NCI-H1092 treated with DMSO at 0.1 percent for 48 hours (cell line): ENCODE results near the gene CYREN.
"Not testable (repeated sequence)": the region's sequence is repeated elsewhere in the genome, so short reads cannot be mapped to it uniquely, and the experiment has no call there.

Experiments used
- DNase-seq: peaks from one replicate; lab custom pipeline; 2025; lab: John Stamatoyannopoulos, UW

CYREN gene

GRCh38 chr7:135170274-135170997 is at the start of gene CYREN:
CYREN (minus strand) TSS chr7:135170707; CDS start chr7:135168922, 1,785 bp downstream.
- peak; percentile 95 for DNase-seq

DNA sequence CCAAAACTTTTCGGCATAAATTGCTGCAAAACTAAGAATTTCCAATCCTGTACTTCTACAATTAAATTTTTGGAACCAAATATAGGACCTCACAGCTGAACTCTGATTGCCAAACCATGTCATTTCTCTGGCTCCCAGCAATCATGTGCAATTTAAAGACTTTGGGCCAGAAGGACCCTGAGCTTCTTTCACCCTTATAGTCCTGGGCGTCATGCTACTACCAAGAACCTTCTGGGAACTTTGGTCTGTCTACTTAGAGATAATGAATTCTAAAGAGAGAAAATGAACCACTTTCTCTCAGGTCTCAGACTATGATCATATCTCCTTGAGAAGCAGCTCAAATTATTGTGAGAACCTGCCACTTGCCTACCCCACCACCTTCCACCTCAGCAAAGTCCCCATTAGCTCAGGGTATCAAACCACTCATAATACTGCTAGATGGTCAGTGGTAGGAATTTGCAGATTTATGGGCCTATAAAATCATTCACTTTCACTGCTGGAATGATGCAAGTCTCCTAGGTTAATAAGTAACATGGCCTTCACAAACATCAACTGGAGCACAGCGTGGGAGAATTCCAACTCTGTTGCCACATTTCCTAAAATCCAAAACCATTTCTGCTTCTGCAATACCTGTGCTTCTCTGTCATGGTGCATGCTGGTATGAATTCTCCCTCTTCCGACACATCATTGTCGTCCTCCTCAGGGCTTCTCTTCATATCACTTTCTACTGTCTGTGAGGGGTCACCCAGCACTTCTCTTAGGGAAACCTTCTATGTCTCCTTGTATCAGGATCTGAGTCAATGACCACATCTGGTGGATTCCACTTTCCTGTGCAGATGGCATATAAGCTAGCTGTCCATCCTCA is 47.4 kb upstream of the CYREN start:
- DNase-seq: no peak

DNA sequence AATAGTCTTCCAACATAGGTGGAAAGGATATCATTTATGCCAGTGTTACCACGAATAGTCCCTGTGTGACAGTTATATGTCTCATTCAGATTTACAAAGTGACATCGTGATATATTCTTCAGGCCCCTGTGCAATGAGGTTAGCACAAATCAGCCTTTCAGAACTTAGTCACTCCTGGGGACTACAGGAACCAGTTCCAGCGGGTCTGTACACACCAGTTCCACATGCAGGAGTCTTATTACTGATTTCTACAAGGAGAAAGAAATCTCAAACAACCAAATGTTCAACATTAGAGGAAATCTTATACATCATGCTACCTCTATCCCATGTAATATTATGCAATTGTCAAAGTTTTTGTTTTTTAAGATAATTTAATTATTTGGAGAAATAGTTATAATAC is 45.2 kb upstream of the CYREN start:
- DNase-seq: no peak

DNA sequence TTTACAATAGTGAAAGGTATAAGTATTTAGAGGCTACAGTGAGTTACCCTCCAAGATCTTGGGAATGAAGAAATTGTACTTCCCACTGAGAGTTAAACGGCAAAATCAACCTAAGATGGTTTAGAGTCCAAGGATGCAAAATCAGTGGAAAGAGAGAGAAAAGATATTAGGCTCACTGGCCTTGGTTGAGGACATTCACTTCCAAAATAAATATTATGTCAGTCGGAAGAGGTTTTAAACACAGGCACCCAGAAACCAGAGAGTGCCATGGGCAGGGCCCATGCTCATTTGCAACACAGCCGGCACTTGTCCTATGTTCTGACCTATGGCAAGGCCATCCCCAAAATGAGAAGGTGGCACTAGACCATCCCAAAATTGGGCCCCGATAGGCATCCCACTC is 44.7 kb upstream of the CYREN start:
- DNase-seq: no peak

DNA sequence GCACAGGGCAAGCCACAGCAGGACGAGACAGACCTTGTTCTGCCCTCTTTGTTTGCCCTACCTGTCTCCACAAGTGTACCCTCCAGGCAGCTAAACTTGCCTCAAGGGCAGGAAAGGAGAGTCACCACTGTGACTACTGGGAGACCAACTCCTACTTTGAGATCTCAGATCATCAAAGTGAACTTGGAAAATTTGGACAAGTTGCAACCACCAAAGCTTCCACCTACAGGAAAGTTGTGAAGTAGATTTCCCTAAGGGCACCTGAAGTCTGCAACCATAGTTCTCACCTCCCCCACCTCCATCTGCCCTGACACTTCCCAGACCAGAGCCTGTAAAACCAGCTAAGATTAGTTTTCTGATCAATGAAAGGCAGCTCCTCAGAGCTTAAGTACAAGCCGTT is 43.3 kb upstream of the CYREN start:
- DNase-seq: no peak

DNA sequence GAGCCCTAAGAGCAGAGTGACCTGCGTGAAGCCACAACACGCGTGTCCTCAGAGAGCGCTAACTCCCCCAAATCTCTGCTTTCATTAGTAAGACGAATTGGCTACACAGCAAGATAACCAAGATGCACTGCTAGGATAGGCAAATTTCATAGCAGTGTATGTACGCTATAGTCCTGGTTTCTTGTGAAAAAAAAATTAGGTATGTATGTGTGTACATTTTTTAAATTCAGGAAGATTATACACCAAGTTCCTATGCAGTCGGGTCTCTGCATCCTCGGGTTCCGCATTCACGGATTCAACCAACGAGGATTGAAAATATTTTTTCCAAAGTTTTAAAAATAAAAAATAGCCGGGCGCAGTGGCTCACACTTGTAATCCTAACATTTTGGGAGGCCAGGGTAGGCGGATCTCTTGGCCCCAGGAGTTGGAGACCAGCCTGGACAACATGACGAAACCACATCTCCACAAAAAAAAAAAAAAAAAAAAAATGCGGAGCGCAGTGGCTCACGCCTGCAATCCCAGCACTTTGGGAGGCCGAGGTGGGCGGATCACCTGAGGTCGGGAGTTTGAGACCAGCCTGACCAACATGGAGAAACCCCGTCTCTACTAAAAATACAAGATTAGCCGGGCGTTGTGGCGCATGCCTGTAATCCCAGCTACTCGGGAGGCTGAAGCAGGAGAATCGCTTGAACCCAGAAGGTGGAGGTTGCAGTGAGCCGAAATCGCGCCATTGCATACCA is 41.6 kb upstream of the CYREN start:
- DNase-seq: not testable (repeated sequence)

- peak; percentile 94 for DNase-seq
Observed at GRCh38 chr7:135211179-135211945, 40.9 kb upstream of the CYREN start, which contains the start of gene WDR91. WDR91 (minus strand) TSS chr7:135211526; CDS start chr7:135211502, 24 bp downstream.

GRCh38 chr7:135210888-135211178 is 40.3 kb upstream of the CYREN start:
- peak; percentile 55 for DNase-seq

DNA sequence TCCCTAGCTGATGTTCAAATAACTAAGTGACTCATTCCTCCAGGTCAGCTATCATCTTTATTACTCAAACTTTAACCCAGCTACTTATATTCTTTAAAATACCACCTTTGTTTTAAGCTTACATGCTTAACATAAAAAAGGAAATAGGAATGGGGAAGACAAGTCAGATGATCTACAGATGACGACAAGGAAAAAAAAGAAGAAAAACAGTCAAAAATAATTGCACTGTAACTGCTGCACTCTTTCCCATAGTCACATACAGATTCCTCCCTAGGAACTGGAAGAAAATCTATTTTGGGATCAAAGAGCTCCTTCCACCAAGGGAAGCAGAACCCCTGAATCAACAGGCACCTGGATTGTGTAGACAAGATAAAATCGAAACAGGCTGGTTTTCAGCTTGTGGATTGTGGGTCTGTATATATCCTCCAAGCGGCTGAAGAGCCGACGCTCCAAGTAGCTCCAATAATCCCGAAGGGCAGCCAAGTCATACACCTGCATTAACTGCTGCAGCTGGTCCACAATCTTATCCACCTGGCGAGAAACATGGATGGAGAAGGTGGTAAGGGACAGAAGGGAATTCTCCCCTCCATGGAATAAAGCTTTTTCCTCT is 38.8 kb upstream of the CYREN start:
- DNase-seq: no peak

GRCh38 chr7:135208102-135208793 is 37.7 kb upstream of the CYREN start:
- DNase-seq: no peak

DNA sequence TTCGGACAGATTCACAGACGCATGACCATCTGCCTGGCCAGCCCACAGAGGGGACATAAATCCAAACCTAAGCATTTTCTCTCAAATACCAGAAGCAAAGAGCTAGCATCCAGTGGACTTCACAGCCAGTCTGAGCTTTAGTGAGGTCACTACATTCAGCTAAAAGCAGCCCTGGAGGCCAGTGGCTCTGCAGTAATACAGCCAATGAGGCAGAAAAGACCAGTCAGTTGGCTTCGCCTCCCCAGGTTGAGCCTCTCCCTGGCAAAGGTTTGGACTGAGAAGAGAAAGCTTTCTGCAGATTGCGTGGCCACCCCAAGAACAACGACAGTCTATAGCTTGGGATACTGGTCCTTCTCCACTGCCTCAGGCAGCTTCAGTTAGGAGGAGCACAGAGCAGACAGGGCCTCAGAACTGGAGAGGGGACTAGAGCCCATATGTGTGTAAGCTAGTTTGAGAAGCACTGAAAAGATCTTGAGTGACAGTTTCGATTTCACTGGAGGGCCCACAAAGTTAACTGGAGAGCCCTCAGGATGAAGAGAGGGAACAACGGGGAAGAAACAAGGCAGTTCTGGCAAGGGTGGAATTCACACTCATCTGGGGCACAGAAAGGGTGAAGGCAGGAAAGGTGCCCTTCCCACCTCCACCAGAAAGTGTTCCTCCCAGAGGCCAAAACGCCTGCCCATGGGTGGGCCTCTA is 37.0 kb upstream of the CYREN start:
- DNase-seq: no peak

GRCh38 chr7:135206941-135207391 is 36.5 kb upstream of the CYREN start:
- no peak for DNase-seq

GRCh38 chr7:135205850-135206249 is 35.3 kb upstream of the CYREN start:
- DNase-seq: no peak

DNA sequence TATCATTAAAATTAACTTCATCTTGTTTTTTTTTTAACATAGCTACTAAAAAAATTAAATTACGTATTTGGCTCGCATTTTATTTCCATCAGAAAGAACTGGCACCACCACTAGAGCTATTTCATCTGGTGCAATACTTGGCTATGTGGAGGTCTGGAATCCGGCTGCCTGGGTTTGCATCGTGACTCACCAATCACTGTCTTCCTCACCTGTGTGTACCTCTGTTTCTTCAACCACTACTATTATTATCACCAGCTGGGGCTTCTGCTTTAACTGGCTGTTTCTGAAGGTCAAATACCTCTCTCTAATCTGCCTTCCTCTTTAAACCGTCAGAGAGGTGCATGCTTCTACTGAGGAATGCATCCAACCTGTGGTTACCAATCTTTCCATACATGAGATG is 34.4 kb upstream of the CYREN start:
- DNase-seq: no peak

DNA sequence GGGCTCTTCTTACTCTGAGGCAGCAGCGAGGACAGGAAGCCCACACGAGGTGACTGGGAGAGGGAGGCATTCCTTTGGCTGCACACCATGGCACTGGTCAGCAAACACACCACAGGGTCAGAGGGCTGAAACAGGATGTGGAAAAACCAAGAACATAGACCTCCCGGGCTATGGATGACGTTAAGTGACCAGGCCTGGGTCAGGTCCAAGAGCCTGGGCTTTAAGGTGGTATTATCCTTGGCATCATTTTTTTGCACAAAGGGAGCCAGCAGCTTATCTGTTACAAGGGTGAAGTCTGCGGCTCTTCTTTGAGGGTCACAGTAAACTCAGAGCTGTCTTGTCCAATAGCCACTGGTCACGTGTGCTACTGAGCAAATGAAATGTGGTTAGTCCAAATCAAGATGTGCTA is 33.8 kb upstream of the CYREN start:
- DNase-seq: no peak

DNA sequence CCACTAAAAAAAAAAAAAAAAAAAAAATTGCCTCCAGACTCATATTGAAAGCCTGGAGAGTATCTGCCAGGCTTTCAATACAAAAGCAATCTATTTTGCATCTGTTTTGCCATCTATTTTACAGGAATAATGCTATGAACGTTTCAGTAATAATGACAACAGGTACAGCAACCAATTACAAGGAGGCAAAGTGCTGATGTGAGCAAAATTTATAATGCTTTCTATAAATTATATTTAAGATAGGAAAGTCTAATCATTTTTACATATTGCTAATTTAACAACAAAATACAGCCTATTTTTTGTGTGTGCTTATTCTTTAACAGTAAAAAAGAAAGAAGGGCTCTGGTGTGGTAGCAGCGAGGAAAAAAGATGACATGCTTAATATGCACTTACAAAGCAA is 30.8 kb upstream of the CYREN start:
- DNase-seq: no peak

GRCh38 chr7:135200821-135201331 is 30.4 kb upstream of the CYREN start:
- no peak for DNase-seq

DNA sequence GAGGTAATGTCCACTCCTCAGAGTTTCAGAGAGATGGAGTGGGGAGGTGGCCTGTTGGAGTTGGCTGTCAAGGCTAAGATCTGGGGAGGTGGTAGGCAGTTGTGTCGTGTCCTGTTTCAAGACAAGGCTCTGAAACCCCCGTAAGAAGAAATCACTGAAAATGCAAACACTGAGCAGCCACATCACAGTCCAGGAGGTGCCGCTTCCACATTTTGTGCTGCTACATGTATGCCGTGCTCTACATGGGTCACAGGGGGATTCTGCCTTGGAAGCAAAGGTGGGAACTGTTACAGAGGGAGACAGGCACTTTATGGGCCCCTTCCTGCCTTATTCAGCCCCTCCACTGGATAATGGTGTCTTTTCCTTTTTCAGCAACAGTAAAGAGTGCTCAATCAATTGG is 28.9 kb upstream of the CYREN start:
- no peak for DNase-seq

DNA sequence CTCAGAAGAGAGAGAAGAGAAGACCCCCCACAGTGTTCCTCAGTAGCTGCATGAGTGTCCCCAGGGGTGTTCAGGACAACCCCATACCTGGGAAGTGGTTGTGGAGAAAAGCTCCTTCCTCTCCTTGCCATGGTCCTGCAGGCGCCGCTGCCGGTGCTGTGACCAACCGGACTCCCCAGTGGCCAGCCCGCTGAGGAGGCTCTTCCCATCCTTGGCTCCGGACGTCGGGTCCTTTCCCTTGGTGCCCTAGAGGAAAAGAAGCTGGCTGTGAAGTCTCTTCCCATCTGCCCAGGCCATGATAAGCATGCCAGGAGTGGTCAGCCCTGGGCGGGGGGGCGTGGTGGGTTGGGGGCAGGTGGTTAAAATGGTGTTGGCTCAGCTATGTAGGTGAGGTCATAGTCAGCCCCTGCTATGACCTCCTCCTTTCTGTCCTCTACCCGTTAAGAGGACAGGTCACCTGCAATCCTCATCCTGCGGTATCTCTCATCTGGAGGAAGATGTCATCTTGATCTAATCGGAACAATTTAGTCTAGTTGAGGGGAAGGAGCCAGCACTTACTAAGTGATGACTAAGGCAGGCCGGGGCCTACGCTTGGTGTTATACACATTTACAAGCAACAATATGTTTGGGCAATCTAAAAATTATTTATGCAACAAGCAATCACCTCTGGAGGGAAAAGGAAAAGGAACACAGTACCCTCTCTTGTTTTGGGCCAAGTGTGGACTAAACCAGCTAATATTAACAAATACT is 27.6 kb upstream of the CYREN start:
- DNase-seq: no peak
